Skeletal muscle tissue (tissue), 4 donors: ENCODE measurements around the gene OBSCN. TPM values are rescaled to one million over a fixed set of nuclear protein-coding genes. Genes with fewer than 3 reads are reported as not detected.

Experiments used
- H3K27ac ChIP-seq: one replicate; pipeline ENCODE4 v1.7.0; 2013; ENCODE audit warnings: mild to moderate bottlenecking, low read depth, low read length, inconsistent platforms
- H3K27me3 ChIP-seq, 3 donors: one replicate each; pipeline ENCODE4 v1.7.0; 2013; ENCODE audit warnings: low read length in 3 of 3; ENCODE audit not compliant: control insufficient read depth in 3 of 3, insufficient read depth in 3 of 3
- H3K36me3 ChIP-seq, 3 donors: one replicate each; pipeline ENCODE4 v1.7.0; 2013; ENCODE audit warnings: low read length in 3 of 3; ENCODE audit not compliant: control insufficient read depth in 3 of 3, insufficient read depth in 3 of 3
- H3K4me1 ChIP-seq, 3 donors: one replicate each; pipeline ENCODE4 v1.7.0; 2013; ENCODE audit warnings: low read length in 3 of 3, mild to moderate bottlenecking in 3 of 3; ENCODE audit not compliant: control insufficient read depth in 3 of 3, insufficient read depth in 3 of 3
- H3K4me3 ChIP-seq, 3 donors: one replicate each; pipeline ENCODE4 v1.7.0; 2013; ENCODE audit warnings: low read length in 3 of 3
- H3K9ac ChIP-seq, 3 donors: one replicate each; pipeline ENCODE4 v1.7.0; 2013; ENCODE audit warnings: low read length in 3 of 3, mild to moderate bottlenecking in 3 of 3, moderate library complexity in 2 of 3, low read depth in 1 of 3
- H3K9me3 ChIP-seq, 3 donors: one replicate each; pipeline ENCODE4 v1.7.0; 2013; ENCODE audit warnings: low read length in 3 of 3; ENCODE audit not compliant: control insufficient read depth in 3 of 3
- total RNA-seq: library from RNA; depleted of rRNA; stranded (reverse); fragments of >200 nt; gene quantifications from one replicate; pipeline ENCODE4 v1.2.3, GENCODE V29; 2014
- donor health status: Osteomylitis.

Gene OBSCN
- total RNA-seq, 1 donor from 2014 or later: 460 TPM

- Histone ChIP-seq H3K36me3 (peaks cover 53 to 86% (median 80%) of the 10 kb centered on the region in 3 donors), H3K9ac (no peak overlapping the region), H3K27ac (no peak overlapping the region), H3K9me3 (no peaks in the 10 kb centered on the region), H3K4me1 (peaks cover 3 to 41% (median 38%) of the 10 kb centered on the region in 3 donors), H3K4me3 (no peak overlapping the region), H3K27me3 (no peaks in the 10 kb centered on the region)
Measured at GRCh38 chr1:228350831-228351781, 143.3 kb downstream of the OBSCN start.

GRCh38 chr1:228351850-228352249, 144.0 kb downstream of the OBSCN start:
- Histone ChIP-seq H3K4me3 (no peak overlapping the region), H3K9ac (no peak overlapping the region), H3K4me1 (peaks cover 0 to 37% (median 32%) of the 10 kb centered on the region in 3 donors), H3K36me3 (peaks cover 55 to 86% (median 82%) of the 10 kb centered on the region in 3 donors), H3K9me3 (no peaks in the 10 kb centered on the region), H3K27ac (no peak overlapping the region), H3K27me3 (no peaks in the 10 kb centered on the region)

GRCh38 chr1:228352677-228353481, 145.0 kb downstream of the OBSCN start:
- Histone ChIP-seq H3K36me3 (peaks cover 61 to 91% (median 82%) of the 10 kb centered on the region in 3 donors), H3K27ac (no peak overlapping the region), H3K4me1 (peaks cover 0 to 38% (median 26%) of the 10 kb centered on the region in 3 donors), H3K9me3 (no peaks in the 10 kb centered on the region), H3K9ac (peak overlapping the region in 1 of 3 donors; percentile 45), H3K27me3 (no peaks in the 10 kb centered on the region), H3K4me3 (no peak overlapping the region)

- Histone ChIP-seq H3K4me1 (peaks cover 0 to 46% (median 31%) of the 10 kb centered on the region in 3 donors), H3K4me3 (no peak overlapping the region), H3K36me3 (peaks cover 68 to 98% (median 88%) of the 10 kb centered on the region in 3 donors), H3K9me3 (no peaks in the 10 kb centered on the region), H3K27ac (no peak overlapping the region), H3K27me3 (no peaks in the 10 kb centered on the region), H3K9ac (no peak overlapping the region)
Measured at GRCh38 chr1:228353601-228354371, 145.9 kb downstream of the OBSCN start.

- Histone ChIP-seq H3K9ac (peak overlapping the region in 1 of 3 donors; percentile 25), H3K9me3 (no peaks in the 10 kb centered on the region), H3K27ac (no peak overlapping the region), H3K36me3 (peaks cover 67 to 91% (median 91%) of the 10 kb centered on the region in 3 donors), H3K4me1 (peaks cover 0 to 46% (median 34%) of the 10 kb centered on the region in 3 donors), H3K27me3 (no peaks in the 10 kb centered on the region), H3K4me3 (no peak overlapping the region)
Measured at GRCh38 chr1:228354390-228355320, 146.8 kb downstream of the OBSCN start.

- Histone ChIP-seq H3K36me3 (peaks cover 62 to 88% (median 87%) of the 10 kb centered on the region in 3 donors), H3K4me3 (no peak overlapping the region), H3K27me3 (no peaks in the 10 kb centered on the region), H3K27ac (no peak overlapping the region), H3K4me1 (peaks cover 0 to 67% (median 45%) of the 10 kb centered on the region in 3 donors), H3K9ac (no peak overlapping the region), H3K9me3 (no peaks in the 10 kb centered on the region)
Measured at GRCh38 chr1:228356897-228357680, 149.2 kb downstream of the OBSCN start.

- H3K9me3 ChIP-seq: no peaks in the 10 kb centered on the region
- H3K36me3 ChIP-seq: peaks cover 61 to 84% (median 80%) of the 10 kb centered on the region in 3 donors
- H3K27ac ChIP-seq: no peak overlapping the region
- no peaks in the 10 kb centered on the region for H3K27me3 ChIP-seq
- no peak overlapping the region for H3K4me3 ChIP-seq
- peaks cover 0 to 68% (median 47%) of the 10 kb centered on the region in 3 donors for H3K4me1 ChIP-seq
- H3K9ac ChIP-seq: peak overlapping the region in 1 of 3 donors; percentile 54
Measured at GRCh38 chr1:228358039-228358763, 150.4 kb downstream of the OBSCN start.
